Aorta (tissue), 5 donors: ENCODE measurements around the gene IPPK. TPM values are rescaled to one million over a fixed set of nuclear protein-coding genes. Genes with fewer than 3 reads are reported as not detected.

Experiments
- ATAC-seq: fragments of 200-7000 bp; cut with Tn5 transposase; one replicate; pipeline ENCODE4 v1.9.1; 2022; ENCODE audit warnings: moderate library complexity; ENCODE audit not compliant: low FRiP score
- DNase-seq, 2 donors: peaks; one replicate each; pipeline ENCODE4 v3.0.0-alpha.2; 2020
- H3K27ac ChIP-seq, 2 donors: one replicate each; pipeline ENCODE4 v1.5.1; 2013; ENCODE audit warnings: low read length in 2 of 2, mild to moderate bottlenecking in 2 of 2, moderate library complexity in 2 of 2, control low read depth in 1 of 2, inconsistent platforms in 1 of 2, low read depth in 1 of 2
- H3K27me3 ChIP-seq, 2 donors: one replicate each; pipeline ENCODE4 v1.6.1; 2013; ENCODE audit warnings: control low read depth in 1 of 2, low read length in 1 of 2, mild to moderate bottlenecking in 1 of 2, moderate library complexity in 1 of 2; ENCODE audit not compliant: insufficient read depth in 2 of 2, control insufficient read depth in 1 of 2
- H3K36me3 ChIP-seq, 2 donors: one replicate each; pipeline ENCODE4 v1.6.1; 2013; ENCODE audit warnings: control low read depth in 1 of 2, low read length in 1 of 2, mild to moderate bottlenecking in 1 of 2; ENCODE audit not compliant: insufficient read depth in 2 of 2, control insufficient read depth in 1 of 2
- H3K4me1 ChIP-seq, 2 donors: one replicate each; pipeline ENCODE4 v1.6.1; 2013; ENCODE audit warnings: low read length in 2 of 2, control low read depth in 1 of 2, mild to moderate bottlenecking in 1 of 2, moderate library complexity in 1 of 2; ENCODE audit not compliant: insufficient read depth in 2 of 2, control insufficient read depth in 1 of 2
- H3K4me3 ChIP-seq, 2 donors: one replicate each; pipeline ENCODE4 v1.5.1; 2013; ENCODE audit warnings: low read length in 2 of 2, control low read depth in 1 of 2, mild to moderate bottlenecking in 1 of 2
- H3K9me3 ChIP-seq: one replicate; pipeline ENCODE4 v1.6.1; 2013; ENCODE audit warnings: mild to moderate bottlenecking, low read length; ENCODE audit not compliant: control insufficient read depth
- WGBS, 2 donors: extraction: QIAGEN DNeasy Blood & Tissue Kit; methylation state at CpG; one replicate each; pipeline ENCODE4 v1.1.7; 2013; 5-methylcytosine and 5-hydroxymethylcytosine counted together
- intact Hi-C, 2 donors: fragments of 100-400 bp; cut with DNase I; formaldehyde crosslinking; loops; one replicate each; pipeline versions ENCODE4 v1.14.2 to v1.15.0; 2022
- polyA plus RNA-seq, 2 donors: library from polyadenylated mRNA; stranded (reverse); fragments of 200-250 nt; gene quantifications; one replicate each; pipeline ENCODE4 v1.2.3, GENCODE V29; 2013
- total RNA-seq, 2 donors: library from RNA; stranded (reverse); fragmentation: NEBNext Ultra II Directional; extraction: Animal tissue kit (Norgen Biotek cat#: 25700); gene quantifications; one replicate each; pipeline ENCODE4 v1.2.1, GENCODE V29; 2021
- donor health status: healthy with polysubstance abuse.
- donor health status: Bipolar disorder and iron deficiency.
- donor health status: DM: no; HTN: no; CAD: no.
- donor health status: DM: no; HTN: no; CAD: no.
- donor health status: DM: yes; HTN: yes; CAD: no.

IPPK gene
- total and polyA plus RNA-seq, 4 donors: 2.5 to 12.1 (median 6.8) TPM

DNA sequence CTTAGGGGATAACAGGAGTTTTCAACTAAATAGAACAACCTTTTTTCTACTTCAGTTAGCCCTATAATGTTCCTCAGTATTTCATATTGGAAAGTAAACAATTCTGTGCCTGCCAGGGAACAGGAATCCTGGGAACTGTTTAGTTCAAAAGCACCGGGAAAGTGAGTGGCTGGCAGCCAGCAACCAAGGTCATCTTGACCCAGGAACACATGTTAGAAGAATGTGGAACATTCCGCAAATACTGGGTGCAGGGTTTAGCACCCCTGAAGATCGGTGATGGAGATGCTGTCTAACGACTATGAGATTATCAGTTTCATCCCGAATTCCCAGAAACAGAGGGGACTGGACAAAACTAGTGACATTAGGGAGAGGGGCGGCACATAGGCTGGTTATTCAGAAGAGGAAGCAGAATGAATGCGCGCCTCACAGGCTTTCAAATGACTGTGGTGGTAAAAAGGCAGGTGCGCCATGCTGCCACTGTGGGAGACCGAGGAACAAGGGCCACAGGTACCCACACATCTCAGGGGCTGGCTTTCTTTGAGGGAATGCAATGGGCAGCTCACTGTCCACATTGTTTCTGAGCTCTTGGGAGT lies 51.2 kb downstream of the IPPK start:
- ATAC-seq (no peak), DNase-seq (no peak)
- Histone ChIP-seq H3K4me3 (no peak overlapping the region), H3K27me3 (no peaks in the 10 kb centered on the region), H3K9me3 (no peaks in the 10 kb centered on the region), H3K4me1 (no peaks in the 10 kb centered on the region), H3K27ac (peak overlapping the region in 1 of 2 donors; percentile 9), H3K36me3 (no peaks in the 10 kb centered on the region)
- WGBS, 2 donors: 67 to 69% methylated on average over 10 of the region's 10 CpGs
- intact Hi-C loops: loop anchor here in 1 of 2 donors (5.0 kb wide), 1 partner anchor 156 kb away; no protein-coding TSS in a partner anchor

DNA sequence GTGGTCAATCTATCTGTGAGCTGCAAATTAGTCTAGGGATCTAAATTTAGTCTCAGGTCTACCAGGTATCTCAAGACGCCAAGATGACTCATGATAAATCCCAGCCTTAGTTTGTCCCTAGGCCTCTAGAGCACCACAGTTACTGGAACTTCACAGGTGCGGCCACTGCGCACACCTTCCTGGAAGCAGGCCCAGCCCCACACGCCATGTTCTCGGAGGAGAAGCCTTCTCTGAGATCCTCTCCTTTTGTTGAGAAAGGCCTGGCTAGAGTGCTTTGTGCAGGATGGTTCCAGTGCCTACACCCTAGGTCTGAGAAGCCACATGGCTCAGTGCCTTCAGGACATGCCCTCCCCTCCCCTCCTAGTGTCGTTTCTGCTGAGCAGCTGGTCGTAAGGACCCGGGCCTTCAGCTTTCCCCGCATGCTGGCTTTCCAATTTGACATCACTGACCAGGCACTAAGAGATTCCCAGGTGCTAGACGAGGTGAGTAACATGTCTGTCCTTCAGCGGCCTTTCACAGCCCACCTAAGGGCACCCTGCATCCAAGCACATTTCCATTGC lies 51.9 kb downstream of the IPPK start:
- Histone ChIP-seq H3K4me3 (no peak overlapping the region), H3K9me3 (no peaks in the 10 kb centered on the region), H3K4me1 (no peaks in the 10 kb centered on the region), H3K27me3 (no peaks in the 10 kb centered on the region), H3K27ac (peak overlapping the region in 1 of 2 donors; percentile 48), H3K36me3 (no peaks in the 10 kb centered on the region)
- no peak for ATAC-seq
- DNase-seq: no peak
- intact Hi-C loops: loop anchor here in 1 of 2 donors (5.0 kb wide), 1 partner anchor 156 kb away; no protein-coding TSS in a partner anchor
- WGBS, 2 donors: 73 to 80% methylated on average over 11 of the region's 11 CpGs

- ATAC-seq: no peak
- 90 to 94% methylated on average over 11 of the region's 11 CpGs for WGBS, 2 donors
- Histone ChIP-seq H3K9me3 (no peaks in the 10 kb centered on the region), H3K4me3 (no peak overlapping the region), H3K27me3 (no peaks in the 10 kb centered on the region), H3K4me1 (no peaks in the 10 kb centered on the region), H3K36me3 (no peaks in the 10 kb centered on the region), H3K27ac (peak overlapping the region; percentile 6 to 12)
- DNase-seq: no peak
- intact Hi-C loops: loop anchor here in 1 of 2 donors (5.0 kb wide), 1 partner anchor 155 kb away; no protein-coding TSS in a partner anchor
These were observed 52.6 kb downstream of the IPPK start for GRCh38 chr9:92617195-92617813.

- Histone ChIP-seq H3K4me1 (no peaks in the 10 kb centered on the region), H3K4me3 (no peak overlapping the region), H3K27ac (peak overlapping the region; percentile 6 to 42), H3K9me3 (no peaks in the 10 kb centered on the region), H3K27me3 (no peaks in the 10 kb centered on the region), H3K36me3 (no peaks in the 10 kb centered on the region)
- intact Hi-C loops: loop anchor here in 1 of 2 donors (5.0 kb wide), 1 partner anchor 154 kb away; no protein-coding TSS in a partner anchor
- 11 to 18% methylated on average over 11 of the region's 11 CpGs for WGBS, 2 donors
- DNase-seq (peak in 1 of 2 donors; percentile 56), ATAC-seq (peak; percentile 54)
These were observed 53.2 kb downstream of the IPPK start for GRCh38 chr9:92616655-92617111.

DNA sequence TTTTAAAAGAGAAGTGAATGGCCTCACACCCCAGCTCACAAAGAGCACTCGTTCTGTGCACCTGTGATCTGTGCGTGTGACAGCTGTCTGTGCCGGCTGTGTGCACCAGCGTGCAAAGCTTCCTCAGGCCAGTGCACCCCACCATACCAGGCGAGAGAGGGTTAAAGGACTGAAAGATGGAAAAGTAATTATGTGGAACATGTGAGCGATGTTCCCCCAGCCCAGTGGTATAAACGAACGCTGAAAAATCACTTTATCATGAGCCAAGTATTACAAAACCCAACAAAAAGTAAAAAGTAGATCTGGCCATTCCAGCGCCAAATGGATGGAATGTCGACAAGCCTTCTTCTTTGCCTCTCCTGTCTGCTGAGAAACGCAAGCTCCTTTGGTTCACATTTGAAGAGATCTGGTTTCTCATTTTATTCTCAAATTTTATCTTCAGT lies 53.7 kb downstream of the IPPK start:
- H3K9me3 ChIP-seq: no peaks in the 10 kb centered on the region
- DNase-seq: no peak
- H3K36me3 ChIP-seq: no peaks in the 10 kb centered on the region
- no peaks in the 10 kb centered on the region for H3K27me3 ChIP-seq
- H3K27ac ChIP-seq: peak overlapping the region; percentile 6 to 60
- peak; percentile 40 for ATAC-seq
- no peak overlapping the region for H3K4me3 ChIP-seq
- 24 to 35% methylated on average over 11 of the region's 11 CpGs for WGBS, 2 donors
- no peaks in the 10 kb centered on the region for H3K4me1 ChIP-seq
- intact Hi-C loops: loop anchor here in 1 of 2 donors (5.0 kb wide), 1 partner anchor 154 kb away; no protein-coding TSS in a partner anchor

GRCh38 chr9:92615790-92616189 lies 54.1 kb downstream of the IPPK start:
- ATAC-seq: no peak

DNA sequence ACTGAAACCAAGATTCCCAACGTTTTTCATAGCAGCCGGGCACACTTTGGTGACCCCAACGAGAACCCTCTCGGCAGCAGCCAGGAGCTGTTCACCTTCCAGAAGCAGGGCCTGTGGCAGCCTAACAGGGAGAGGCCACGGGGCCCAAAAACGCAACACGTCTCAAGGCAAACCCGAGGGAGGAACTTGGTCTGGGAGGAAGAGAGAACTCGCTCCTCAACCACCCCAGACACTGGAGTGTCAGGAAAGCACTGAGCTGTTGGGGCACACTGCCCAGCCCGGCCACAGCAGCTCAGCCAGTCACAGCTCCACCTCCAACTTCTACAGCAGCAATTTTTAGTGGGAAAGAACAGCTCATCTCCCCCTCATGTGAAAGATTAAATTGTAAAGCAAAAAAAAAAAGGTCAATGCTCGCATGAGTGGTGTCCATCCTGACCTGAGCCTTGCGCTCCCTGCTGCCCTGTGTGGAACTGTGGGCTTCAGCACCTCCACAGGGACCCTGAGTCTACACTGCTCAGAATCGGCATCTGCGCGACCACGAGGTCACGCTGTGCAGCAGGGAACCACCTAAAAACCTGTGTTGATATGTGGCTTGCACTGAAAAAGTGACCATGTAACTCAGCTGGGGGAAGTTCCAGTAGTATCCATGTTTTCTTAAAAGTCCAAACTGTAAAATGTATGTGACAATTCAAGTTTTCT lies 55.0 kb downstream of the IPPK start:
- 48 to 60% methylated on average over 17 of the region's 17 CpGs for WGBS, 2 donors
- intact Hi-C loops: loop anchor here in 1 of 2 donors (5.0 kb wide), 1 partner anchor 153 kb away; no protein-coding TSS in a partner anchor
- H3K36me3 ChIP-seq: no peaks in the 10 kb centered on the region
- no peaks in the 10 kb centered on the region for H3K27me3 ChIP-seq
- H3K9me3 ChIP-seq: no peaks in the 10 kb centered on the region
- DNase-seq: peak in 1 of 2 donors; percentile 68
- no peak overlapping the region for H3K4me3 ChIP-seq
- H3K4me1 ChIP-seq: no peaks in the 10 kb centered on the region
- ATAC-seq: peak; percentile 37
- no peak overlapping the region for H3K27ac ChIP-seq

More at GRCh38 chr9:92615790-92616189, 54.1 kb downstream of the IPPK start:
- Histone ChIP-seq H3K27me3 (no peaks in the 10 kb centered on the region), H3K4me1 (no peaks in the 10 kb centered on the region), H3K36me3 (no peaks in the 10 kb centered on the region), H3K27ac (no peak overlapping the region), H3K4me3 (no peak overlapping the region), H3K9me3 (no peaks in the 10 kb centered on the region)
- intact Hi-C loops: loop anchor here in 1 of 2 donors (5.0 kb wide), 1 partner anchor 153 kb away; no protein-coding TSS in a partner anchor
- DNase-seq: no peak
- WGBS, 2 donors: 6 to 22% methylated on average over 13 of the region's 13 CpGs

GRCh38 chr9:92614123-92614510 lies 55.8 kb downstream of the IPPK start:
- H3K27ac ChIP-seq: no peak overlapping the region
- H3K4me3 ChIP-seq: no peak overlapping the region
- intact Hi-C loops: no loop called here
- WGBS, 2 donors: 94 to 95% methylated on average over 9 of the region's 9 CpGs
- no peaks in the 10 kb centered on the region for H3K9me3 ChIP-seq
- ATAC-seq (no peak), DNase-seq (no peak)
- H3K4me1 ChIP-seq: no peaks in the 10 kb centered on the region
- H3K27me3 ChIP-seq: no peaks in the 10 kb centered on the region
- H3K36me3 ChIP-seq: no peaks in the 10 kb centered on the region
